IMR-90 (cell line): ENCODE results near the gene LOXL3.
A peak's percentile ranks its signal among the peaks of the same experiment; 100 is the strongest.

Experiments
- CTCF ChIP-seq: conservative IDR thresholded peaks from 2 replicates; pipeline ENCODE4 v1.5.1; 2012; ENCODE audit warnings: mild to moderate bottlenecking, low read depth, low read length, improper control_type of control experiment
- ELK1 ChIP-seq: fragments of 150-350 bp; IDR thresholded peaks from 2 replicates; pipeline ENCODE4 v1.6.1; 2016; ENCODE audit warnings: low read depth, mild to moderate bottlenecking, low read length, moderate library complexity, borderline replicate concordance
- MXI1 ChIP-seq: IDR thresholded peaks from 2 replicates; pipeline ENCODE4 v1.6.1; 2012; ENCODE audit warnings: low read depth, mild to moderate bottlenecking, low read length, moderate library complexity, borderline replicate concordance
- SMC3 ChIP-seq: fragments of 150-350 bp; IDR thresholded peaks from 2 replicates; pipeline ENCODE4 v1.6.1; 2016; ENCODE audit warnings: low read depth, mild to moderate bottlenecking, antibody characterized with exemption, low read length, moderate library complexity

- TF ChIP-seq CTCF (peak; percentile 88), ELK1 (no peak), MXI1 (no peak), SMC3 (peak; percentile 84)
Measured at GRCh38 chr2:74587664-74588277, 34.0 kb upstream of the LOXL3 start.
